Peyer's patch (tissue), 4 donors: ENCODE data around the gene STEAP3.

ENCODE experiments used
- POLR2A ChIP-seq, 2 donors: fragments of 450-650 bp; IDR thresholded peaks; one replicate each; pipeline ENCODE4 v1.5.1; 2017; ENCODE audit warnings: antibody characterized with exemption in 2 of 2, mild to moderate bottlenecking in 2 of 2, moderate library complexity in 2 of 2
- TF ChIP-seq, protein P1 (sequence below), 6 experiments: fragments of 450-650 bp in 4 of 6; fragments of 200-600 bp in 2 of 6; sonication (generic) in 1 of 6; IDR thresholded peaks; one replicate each; pipeline ENCODE4 v1.5.1; 2017 to 2019; ENCODE audit warnings: antibody characterized with exemption in 6 of 6, mild to moderate bottlenecking in 3 of 6, moderate library complexity in 1 of 6

GRCh38 chr2:119228964-119229363 is 5.3 kb downstream of the STEAP3 start:
- TF ChIP-seq, protein P1, sequence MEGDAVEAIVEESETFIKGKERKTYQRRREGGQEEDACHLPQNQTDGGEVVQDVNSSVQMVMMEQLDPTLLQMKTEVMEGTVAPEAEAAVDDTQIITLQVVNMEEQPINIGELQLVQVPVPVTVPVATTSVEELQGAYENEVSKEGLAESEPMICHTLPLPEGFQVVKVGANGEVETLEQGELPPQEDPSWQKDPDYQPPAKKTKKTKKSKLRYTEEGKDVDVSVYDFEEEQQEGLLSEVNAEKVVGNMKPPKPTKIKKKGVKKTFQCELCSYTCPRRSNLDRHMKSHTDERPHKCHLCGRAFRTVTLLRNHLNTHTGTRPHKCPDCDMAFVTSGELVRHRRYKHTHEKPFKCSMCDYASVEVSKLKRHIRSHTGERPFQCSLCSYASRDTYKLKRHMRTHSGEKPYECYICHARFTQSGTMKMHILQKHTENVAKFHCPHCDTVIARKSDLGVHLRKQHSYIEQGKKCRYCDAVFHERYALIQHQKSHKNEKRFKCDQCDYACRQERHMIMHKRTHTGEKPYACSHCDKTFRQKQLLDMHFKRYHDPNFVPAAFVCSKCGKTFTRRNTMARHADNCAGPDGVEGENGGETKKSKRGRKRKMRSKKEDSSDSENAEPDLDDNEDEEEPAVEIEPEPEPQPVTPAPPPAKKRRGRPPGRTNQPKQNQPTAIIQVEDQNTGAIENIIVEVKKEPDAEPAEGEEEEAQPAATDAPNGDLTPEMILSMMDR (IDR thresholded peaks at IDR 0.05) = no peak
- TF ChIP-seq POLR2A (IDR thresholded peaks at IDR 0.05) = no peak
